ENCODE measurements around the gene ARL14EP. TPM values are rescaled to one million over a fixed set of nuclear protein-coding genes. Genes with fewer than 3 reads are reported as not detected.

The ARL14EP gene
- total RNA-seq, 1 donor from 2014 or later = 40.1 TPM

DNA sequence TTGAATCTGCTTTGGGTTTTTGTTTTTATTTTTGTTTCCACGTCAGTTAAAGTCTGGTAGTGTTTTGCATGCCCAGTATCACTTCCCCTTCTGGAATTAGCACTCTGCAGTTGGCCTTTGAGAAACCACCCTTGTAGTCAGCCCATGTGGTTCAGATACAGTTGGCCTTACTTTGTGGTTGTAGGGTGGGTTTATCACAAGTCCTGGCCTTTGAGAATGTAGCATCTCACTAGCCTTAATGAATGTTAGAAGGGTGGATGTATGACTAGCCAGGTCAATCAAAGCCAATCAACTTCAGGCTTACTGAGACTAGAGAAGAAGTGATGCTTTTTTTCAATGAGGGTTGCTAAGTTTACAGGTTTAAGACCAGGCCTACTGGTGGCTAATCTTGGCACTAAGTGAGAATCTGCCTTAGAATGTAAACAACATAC lies 19.8 kb downstream of the ARL14EP start:
- H3K4me3 Mint-ChIP-seq = peak overlapping the region; percentile 6
- ATAC-seq (ENCODE audit: low read depth) = peak; percentile 91
- H3K9me3 Mint-ChIP-seq = no peaks in the 10 kb centered on the region
- H3K4me1 Mint-ChIP-seq = peaks cover 38% of the 10 kb centered on the region
- peak overlapping the region; percentile 72 for H3K27ac Mint-ChIP-seq
- ChIA-PET POLR2A (interaction anchor here (2.7 kb wide), 1 partner anchor 20 kb away, joined by 25 read pairs; the partner anchor contains the start of gene ARL14EP), CTCF (no interaction called here)
- DNase-seq = no peak
- peaks cover 18% of the 10 kb centered on the region for H3K36me3 Mint-ChIP-seq (ENCODE audit: low read depth)
- TF ChIP-seq, protein P1, sequence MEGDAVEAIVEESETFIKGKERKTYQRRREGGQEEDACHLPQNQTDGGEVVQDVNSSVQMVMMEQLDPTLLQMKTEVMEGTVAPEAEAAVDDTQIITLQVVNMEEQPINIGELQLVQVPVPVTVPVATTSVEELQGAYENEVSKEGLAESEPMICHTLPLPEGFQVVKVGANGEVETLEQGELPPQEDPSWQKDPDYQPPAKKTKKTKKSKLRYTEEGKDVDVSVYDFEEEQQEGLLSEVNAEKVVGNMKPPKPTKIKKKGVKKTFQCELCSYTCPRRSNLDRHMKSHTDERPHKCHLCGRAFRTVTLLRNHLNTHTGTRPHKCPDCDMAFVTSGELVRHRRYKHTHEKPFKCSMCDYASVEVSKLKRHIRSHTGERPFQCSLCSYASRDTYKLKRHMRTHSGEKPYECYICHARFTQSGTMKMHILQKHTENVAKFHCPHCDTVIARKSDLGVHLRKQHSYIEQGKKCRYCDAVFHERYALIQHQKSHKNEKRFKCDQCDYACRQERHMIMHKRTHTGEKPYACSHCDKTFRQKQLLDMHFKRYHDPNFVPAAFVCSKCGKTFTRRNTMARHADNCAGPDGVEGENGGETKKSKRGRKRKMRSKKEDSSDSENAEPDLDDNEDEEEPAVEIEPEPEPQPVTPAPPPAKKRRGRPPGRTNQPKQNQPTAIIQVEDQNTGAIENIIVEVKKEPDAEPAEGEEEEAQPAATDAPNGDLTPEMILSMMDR (IDR thresholded peaks at IDR 0.05) = no peak
- intact Hi-C loops (cut with micrococcal nuclease) = loop anchor here (1.0 to 10.0 kb wide), 2 partner anchors 19 to 242 kb away; partner anchors contain the start of genes ARL14EP and MPPED2
- no peaks in the 10 kb centered on the region for H3K27me3 Mint-ChIP-seq

DNA sequence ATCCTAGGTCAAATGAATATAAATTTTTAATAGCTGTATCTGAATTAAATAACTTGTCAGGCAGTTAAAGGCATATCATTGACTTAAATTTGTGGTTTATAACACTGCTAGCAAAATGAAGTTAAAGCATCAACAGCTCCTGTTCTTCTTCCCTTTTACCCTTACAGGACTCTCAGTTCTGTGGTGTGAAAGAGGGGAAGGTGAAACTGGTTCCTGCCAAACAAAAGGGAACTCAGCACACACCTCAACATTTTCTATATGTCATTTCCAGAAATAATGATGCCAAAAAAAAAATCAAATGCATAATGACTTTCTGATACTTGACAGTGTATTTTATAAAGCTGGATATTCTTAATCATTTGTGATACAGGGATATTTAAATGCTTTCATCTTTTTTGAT lies 21.2 kb downstream of the ARL14EP start:
- intact Hi-C loops (cut with micrococcal nuclease) = loop anchor here (10.0 kb wide), 1 partner anchor 241 kb away; the partner anchor contains the start of gene MPPED2
- Mint-ChIP-seq H3K27me3 (no peaks in the 10 kb centered on the region), H3K9me3 (no peaks in the 10 kb centered on the region), H3K27ac (peak overlapping the region; percentile 72), H3K4me1 (peaks cover 38% of the 10 kb centered on the region), H3K36me3 (ENCODE audit: low read depth) (peaks cover 7% of the 10 kb centered on the region), H3K4me3 (peak overlapping the region; percentile 17)
- ATAC-seq (ENCODE audit: low read depth) = no peak
- ChIA-PET CTCF (interaction anchor here (0.6 to 1.7 kb wide), 4 partner anchors 21 to 1832 kb away, joined by 3 to 5 read pairs (median 4); partner anchors contain the start of gene ARL14EP), POLR2A (interaction anchor here (0.8 to 2.7 kb wide), 2 partner anchors 19 to 21 kb away, joined by 3 to 25 read pairs; partner anchors contain the start of gene ARL14EP)
- DNase-seq = no peak
- TF ChIP-seq, protein P1 (IDR thresholded peaks at IDR 0.05) = no peak

DNA sequence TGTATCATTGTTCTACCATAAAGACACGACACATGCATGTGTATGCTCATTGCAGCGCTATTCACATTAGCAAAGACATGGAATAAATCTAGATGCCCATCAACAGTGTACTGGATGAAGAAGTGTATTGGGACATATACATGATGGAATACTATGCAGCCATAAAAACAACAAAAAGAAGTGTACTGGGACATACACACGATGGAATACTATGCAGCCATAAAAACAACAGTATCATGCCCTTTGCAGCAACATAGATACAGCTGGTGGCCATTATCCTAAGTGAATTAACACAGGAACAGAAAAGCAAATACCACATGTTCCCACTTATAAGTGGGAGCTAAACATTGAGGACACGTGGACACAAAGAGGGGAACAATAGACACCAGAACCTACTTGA lies 22.7 kb downstream of the ARL14EP start:
- Mint-ChIP-seq H3K27ac (no peak overlapping the region), H3K4me1 (peaks cover 38% of the 10 kb centered on the region), H3K9me3 (no peaks in the 10 kb centered on the region), H3K36me3 (ENCODE audit: low read depth) (peaks cover 4% of the 10 kb centered on the region), H3K4me3 (no peak overlapping the region), H3K27me3 (no peaks in the 10 kb centered on the region)
- intact Hi-C loops (cut with micrococcal nuclease) = loop anchor here (1.0 to 10.0 kb wide), 5 partner anchors 22 to 573 kb away; partner anchors contain the start of genes ARL14EP and MPPED2
- CTCF ChIA-PET = interaction anchor here (0.9 to 1.7 kb wide), 5 partner anchors 11 to 573 kb away, joined by 3 to 6 read pairs (median 5); partner anchors contain the start of gene ARL14EP
- TF ChIP-seq, protein P1 (IDR thresholded peaks at IDR 0.05) = no peak
- POLR2A ChIA-PET = interaction anchor here (0.9 kb wide), 1 partner anchor 23 kb away, joined by 4 read pairs; the partner anchor contains the start of gene ARL14EP
- ATAC-seq (ENCODE audit: low read depth) = no peak
- no peak for DNase-seq

DNA sequence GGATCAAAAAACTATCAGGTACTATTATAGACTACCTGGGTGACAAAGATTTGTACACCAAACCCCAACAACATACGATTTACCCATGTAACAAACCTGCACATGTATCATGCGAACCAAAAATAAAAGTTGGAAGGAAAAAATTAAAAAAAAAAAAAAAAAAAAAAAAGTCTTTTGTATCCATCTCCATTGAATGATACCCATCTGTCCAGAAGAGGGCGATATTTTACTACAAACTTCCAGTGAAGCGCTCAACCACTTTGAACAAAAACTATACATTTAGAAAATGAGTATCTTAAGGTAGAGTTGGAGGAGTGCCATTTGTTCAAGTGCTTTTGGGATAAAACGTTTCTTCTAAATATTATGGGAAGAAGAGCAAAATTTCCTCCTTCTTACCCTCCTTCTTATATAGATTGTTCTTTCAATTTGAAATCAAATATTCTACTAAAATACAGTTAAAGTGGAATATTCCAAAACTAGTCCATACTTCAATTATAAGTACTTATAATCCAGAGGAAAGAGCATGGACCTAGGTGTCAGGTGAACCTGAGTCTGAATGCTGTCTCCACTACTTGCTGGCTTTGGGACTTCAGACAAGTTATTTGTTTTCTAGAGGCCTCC lies 23.3 kb downstream of the ARL14EP start:
- Mint-ChIP-seq H3K9me3 (no peaks in the 10 kb centered on the region), H3K27ac (no peak overlapping the region), H3K4me3 (no peak overlapping the region), H3K36me3 (ENCODE audit: low read depth) (peaks cover 3% of the 10 kb centered on the region), H3K27me3 (no peaks in the 10 kb centered on the region), H3K4me1 (peaks cover 38% of the 10 kb centered on the region)
- DNase-seq = no peak
- TF ChIP-seq, protein P1 (IDR thresholded peaks at IDR 0.05) = peak; percentile 50
- ChIA-PET CTCF (interaction anchor here (1.1 to 1.7 kb wide), 4 partner anchors 11 to 572 kb away, joined by 3 to 6 read pairs (median 6); partner anchors contain the start of gene ARL14EP), POLR2A (interaction anchor here (0.9 kb wide), 1 partner anchor 23 kb away, joined by 4 read pairs; the partner anchor contains the start of gene ARL14EP)
- intact Hi-C loops (cut with micrococcal nuclease) = loop anchor here (1.0 to 10.0 kb wide), 5 partner anchors 23 to 572 kb away; partner anchors contain the start of genes ARL14EP and MPPED2
- no peak for ATAC-seq (ENCODE audit: low read depth)

DNA sequence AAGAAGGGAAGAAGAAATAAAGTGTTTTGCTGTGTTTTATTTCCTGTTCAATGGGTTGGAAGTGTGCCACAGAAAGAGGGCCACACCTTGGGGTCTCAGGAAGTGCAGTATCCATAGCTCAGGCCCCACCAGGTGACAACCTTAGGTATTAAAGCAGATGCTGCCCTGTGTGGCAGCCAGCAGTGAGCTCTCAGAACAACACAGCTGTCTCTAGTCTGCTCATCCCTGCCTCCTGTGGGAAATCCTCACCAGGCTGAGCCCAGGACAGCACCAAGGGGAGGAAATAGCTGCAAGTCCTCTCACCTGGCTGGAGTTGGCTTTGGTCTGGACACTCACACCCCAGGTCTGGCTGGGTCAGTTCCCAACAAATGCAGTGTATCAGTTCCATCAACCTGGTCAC lies 25.1 kb downstream of the ARL14EP start:
- no peak overlapping the region for H3K27ac Mint-ChIP-seq
- CTCF ChIA-PET = interaction anchor here (1.4 kb wide), 1 partner anchor 566 kb away, joined by 3 read pairs; no protein-coding TSS in a partner anchor

More for the DNA sequence above, 25.1 kb downstream of the ARL14EP start:
- peaks cover under 1% of the 10 kb centered on the region for H3K36me3 Mint-ChIP-seq (ENCODE audit: low read depth)
- peaks cover 25% of the 10 kb centered on the region for H3K4me1 Mint-ChIP-seq
- no peaks in the 10 kb centered on the region for H3K9me3 Mint-ChIP-seq
- no peak overlapping the region for H3K4me3 Mint-ChIP-seq
- TF ChIP-seq, protein P1 (IDR thresholded peaks at IDR 0.05) = no peak
- POLR2A ChIA-PET = no interaction called here
- ATAC-seq (ENCODE audit: low read depth) (no peak), DNase-seq (no peak)
- intact Hi-C loops (cut with micrococcal nuclease) = loop anchor here (10.0 kb wide), 1 partner anchor 237 kb away; the partner anchor contains the start of gene MPPED2
- peaks cover 3% of the 10 kb centered on the region for H3K27me3 Mint-ChIP-seq

All from activated B cell treated with CpG ODN at 0.5 μM for 24 hours (primary cell).